Lung (tissue), 12 donors: ENCODE measurements around the gene POU6F2. TPM values are rescaled to one million over a fixed set of nuclear protein-coding genes. Genes with fewer than 3 reads are reported as not detected.

Experiments used
- ATAC-seq: fragments of 200-7000 bp; cut with Tn5 transposase; one replicate; pipeline ENCODE4 v1.9.1; 2020; ENCODE audit warnings: moderate number of reproducible peaks; ENCODE audit not compliant: insufficient read depth, low FRiP score
- DNase-seq, 3 donors: peaks; one replicate each; pipeline ENCODE4 v3.0.0-alpha.2; 2013 to 2017
- H3K27ac ChIP-seq, 2 donors: one replicate each; pipeline ENCODE4 v1.5.1; 2013; ENCODE audit warnings: mild to moderate bottlenecking in 2 of 2, moderate library complexity in 2 of 2, control low read depth in 1 of 2, inconsistent platforms in 1 of 2, low read depth in 1 of 2, low read length in 1 of 2
- H3K27me3 ChIP-seq, 3 donors: one replicate each; pipeline ENCODE4 v1.5.1; 2013; ENCODE audit warnings: low read length in 2 of 3; ENCODE audit not compliant: control insufficient read depth in 3 of 3, insufficient read depth in 3 of 3
- H3K36me3 ChIP-seq, 4 donors: one replicate each; pipeline ENCODE4 v1.5.1; 2013; ENCODE audit warnings: low read length in 4 of 4, mild to moderate bottlenecking in 1 of 4, moderate library complexity in 1 of 4; ENCODE audit not compliant: control insufficient read depth in 4 of 4, insufficient read depth in 4 of 4
- H3K4me1 ChIP-seq, 5 donors: one replicate each; pipeline ENCODE4 v1.5.1; 2013; ENCODE audit warnings: low read length in 5 of 5, mild to moderate bottlenecking in 2 of 5, moderate library complexity in 1 of 5; ENCODE audit not compliant: control insufficient read depth in 5 of 5, insufficient read depth in 5 of 5
- H3K4me3 ChIP-seq: one replicate; pipeline ENCODE4 v1.5.1; 2013; ENCODE audit warnings: mild to moderate bottlenecking, control low read depth, moderate library complexity
- H3K9ac ChIP-seq, 2 donors: one replicate each; pipeline ENCODE4 v1.5.1; 2013; ENCODE audit warnings: low read length in 2 of 2, control low read depth in 1 of 2; ENCODE audit not compliant: insufficient read depth in 1 of 2
- H3K9me3 ChIP-seq, 4 donors: one replicate each; pipeline ENCODE4 v1.5.1; 2013; ENCODE audit warnings: low read length in 3 of 4, mild to moderate bottlenecking in 1 of 4, moderate library complexity in 1 of 4; ENCODE audit not compliant: control insufficient read depth in 4 of 4, insufficient read depth in 3 of 4
- WGBS, 2 donors: extraction: QIAGEN DNeasy Blood & Tissue Kit; methylation state at CpG; one replicate each; pipeline ENCODE4 v1.1.7; 2013; 5-methylcytosine and 5-hydroxymethylcytosine counted together
- polyA plus RNA-seq, 2 donors: library from polyadenylated mRNA; stranded (reverse); fragments of 200-250 nt; gene quantifications; one replicate each; pipeline ENCODE4 v1.2.1, GENCODE V29; 2013
- total RNA-seq, 2 donors: library from RNA; depleted of rRNA in 1 of 2; stranded (reverse); fragments of >200 nt in 1 of 2; gene quantifications; one replicate each; pipeline ENCODE4 v1.2.1, GENCODE V29; 2014 to 2021
- TF ChIP-seq, protein P1 (sequence below): IDR thresholded peaks from 2 replicates; pipeline ENCODE4 v1.5.1; 2012; ENCODE audit warnings: mild to moderate bottlenecking; ENCODE audit errors: control extremely low read depth, extremely low read depth
- donor health status: control.
- donor health status: control.
- donor health status: Bipolar disorder and iron deficiency.
- donor health status: healthy.
- donor health status: DM: yes; HTN: yes; CAD: no.

Gene POU6F2
- total and polyA plus RNA-seq, 4 donors: 0.08 to 0.18 TPM; not detected in 2

GRCh38 chr7:39269034-39269433, 291.3 kb downstream of the POU6F2 start:
- Histone ChIP-seq H3K27ac (no peak overlapping the region), H3K27me3 (no peaks in the 10 kb centered on the region), H3K36me3 (no peaks in the 10 kb centered on the region), H3K4me1 (peaks cover 0 to 4% (median 0%) of the 10 kb centered on the region in 5 donors), H3K9ac (no peak overlapping the region), H3K4me3 (no peak overlapping the region), H3K9me3 (no peaks in the 10 kb centered on the region)
- TF ChIP-seq, protein P1, sequence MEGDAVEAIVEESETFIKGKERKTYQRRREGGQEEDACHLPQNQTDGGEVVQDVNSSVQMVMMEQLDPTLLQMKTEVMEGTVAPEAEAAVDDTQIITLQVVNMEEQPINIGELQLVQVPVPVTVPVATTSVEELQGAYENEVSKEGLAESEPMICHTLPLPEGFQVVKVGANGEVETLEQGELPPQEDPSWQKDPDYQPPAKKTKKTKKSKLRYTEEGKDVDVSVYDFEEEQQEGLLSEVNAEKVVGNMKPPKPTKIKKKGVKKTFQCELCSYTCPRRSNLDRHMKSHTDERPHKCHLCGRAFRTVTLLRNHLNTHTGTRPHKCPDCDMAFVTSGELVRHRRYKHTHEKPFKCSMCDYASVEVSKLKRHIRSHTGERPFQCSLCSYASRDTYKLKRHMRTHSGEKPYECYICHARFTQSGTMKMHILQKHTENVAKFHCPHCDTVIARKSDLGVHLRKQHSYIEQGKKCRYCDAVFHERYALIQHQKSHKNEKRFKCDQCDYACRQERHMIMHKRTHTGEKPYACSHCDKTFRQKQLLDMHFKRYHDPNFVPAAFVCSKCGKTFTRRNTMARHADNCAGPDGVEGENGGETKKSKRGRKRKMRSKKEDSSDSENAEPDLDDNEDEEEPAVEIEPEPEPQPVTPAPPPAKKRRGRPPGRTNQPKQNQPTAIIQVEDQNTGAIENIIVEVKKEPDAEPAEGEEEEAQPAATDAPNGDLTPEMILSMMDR: no peak
- ATAC-seq (no peak), DNase-seq (no peak)
- 70 to 91% methylated on average over 2 of the region's 2 CpGs for WGBS, 2 donors

- DNase-seq: no peak
- no peaks in the 10 kb centered on the region for H3K9me3 ChIP-seq
- no peak overlapping the region for H3K4me3 ChIP-seq
- no peak overlapping the region for H3K9ac ChIP-seq
- H3K36me3 ChIP-seq: no peaks in the 10 kb centered on the region
- ATAC-seq: no peak
- H3K27me3 ChIP-seq: no peaks in the 10 kb centered on the region
- TF ChIP-seq, protein P1: no peak
- peaks cover 0 to 4% (median 0%) of the 10 kb centered on the region in 5 donors for H3K4me1 ChIP-seq
- WGBS, 2 donors: 85 to 92% methylated on average over 5 of the region's 5 CpGs
- H3K27ac ChIP-seq: no peak overlapping the region
Observed at GRCh38 chr7:39270018-39270417, 292.3 kb downstream of the POU6F2 start.

- Histone ChIP-seq H3K27ac (no peak overlapping the region), H3K4me1 (peaks cover 0 to 4% (median 0%) of the 10 kb centered on the region in 5 donors)
Observed at GRCh38 chr7:39271402-39271801, 293.7 kb downstream of the POU6F2 start.

More at GRCh38 chr7:39271402-39271801, 293.7 kb downstream of the POU6F2 start:
- Histone ChIP-seq H3K9me3 (no peaks in the 10 kb centered on the region), H3K4me3 (no peak overlapping the region), H3K27me3 (no peaks in the 10 kb centered on the region), H3K36me3 (no peaks in the 10 kb centered on the region), H3K9ac (no peak overlapping the region)
- TF ChIP-seq, protein P1: no peak
- WGBS, 2 donors: 34 to 50% methylated on average over 9 of the region's 9 CpGs
- DNase-seq: peak; percentile 53 to 78 (median 64)
- ATAC-seq: no peak
